ENCODE results near the gene SWAP70. TPM values are rescaled to one million over a fixed set of nuclear protein-coding genes. Genes with fewer than 3 reads are reported as not detected.

The SWAP70 gene
- total and polyA plus RNA-seq, 9 of the 15 experiments (the other 6 are each of a cell fraction or from before 2014, with no cell fraction given): 1.7 to 4.9 (median 3.9) TPM

DNA sequence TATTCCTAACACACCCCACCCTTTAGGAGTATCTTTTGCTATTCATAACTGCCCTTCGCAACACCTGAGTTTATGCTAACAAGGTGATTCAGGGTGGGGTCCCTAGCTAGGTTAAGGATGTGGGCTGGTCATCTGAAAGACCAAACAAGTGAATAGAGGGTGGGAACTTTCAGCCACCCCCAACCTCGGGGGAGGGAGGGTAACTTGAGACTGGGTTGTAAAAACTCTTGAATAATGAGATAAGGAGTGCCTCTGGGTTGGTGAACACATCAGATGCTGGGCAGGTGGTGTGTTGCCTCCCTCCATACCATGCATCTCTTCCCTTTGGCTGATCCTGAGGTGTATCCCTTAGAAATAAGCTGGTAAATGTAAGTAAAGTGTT lies 111.5 kb downstream of the SWAP70 start:
- Histone ChIP-seq H3K27ac (ENCODE audit: extremely low read depth, low read depth, low read length) (no peak overlapping the region), H3K79me2 (ENCODE audit: control insufficient read depth, insufficient read depth, low read length) (no peaks in the 10 kb centered on the region), H4K20me1 (replicated peaks; ENCODE audit: control insufficient read depth, insufficient read depth, low read length) (no peaks in the 10 kb centered on the region; the same call in 1 of the 2 replicates), H3K4me2 (ENCODE audit: insufficient read depth, low read length) (no peak overlapping the region), H3K4me1 (replicated peaks in 1 of 2; ENCODE audit: control insufficient read depth in 2 of 2, insufficient read depth in 2 of 2, low read length in 2 of 2) (no peaks in the 10 kb centered on the region), H2AFZ (ENCODE audit: low read depth, low read length) (no peak overlapping the region), H3K36me3 (ENCODE audit: control insufficient read depth, insufficient read depth, low read length) (no peaks in the 10 kb centered on the region), H3K4me3 (no peak overlapping the region), H3K27me3 (ENCODE audit: control insufficient read depth in 2 of 2, insufficient read depth in 2 of 2, low read length in 2 of 2) (no peaks in the 10 kb centered on the region), H3K9me1 (ENCODE audit: control insufficient read depth, insufficient read depth, low read length) (no peaks in the 10 kb centered on the region), H3K9me3 (replicated peaks; ENCODE audit: control insufficient read depth, insufficient read depth, low read depth, low read length) (no peaks in the 10 kb centered on the region), H3K9ac (ENCODE audit: insufficient read depth in 1 of 2, low read depth in 2 of 2, low read length in 2 of 2) (0 out of 4 replicates have a peak overlapping the region, but pooled peaks of 1 of the 2 experiments have one; percentile 50)
- in situ Hi-C loops (cut with MboI) (no loop called here), intact Hi-C loops (cut with micrococcal nuclease) (no loop called here)
- POLR2A ChIA-PET: interaction anchor here (1.3 kb wide), 1 partner anchor 9 kb away, joined by 3 read pairs; no protein-coding TSS in a partner anchor
- 19% methylated on average over 2 of the region's 2 CpGs for WGBS (ENCODE audit: insufficient coverage, low coverage, missing lambda C conversion rate)
- DNase-seq (ENCODE audit: extremely low read depth in 1 of 4, low spot score in 3 of 4) (no peak), ATAC-seq (no peak; the same call in 2 of the 3 replicates), FAIRE-seq (no peak)
- TF ChIP-seq NR2C1 (IDR thresholded peaks at IDR 0.05): no peak
- no peak for TF ChIP-seq NR2C1 (tag; IDR thresholded peaks at IDR 0.05)
- TF ChIP-seq SMARCA4 (IDR thresholded peaks at IDR 0.05): no peak
- TF ChIP-seq HNRNPUL1 (IDR thresholded peaks at IDR 0.05; ENCODE audit: low read length): no peak
- TF ChIP-seq ZBTB33 (CRISPR knock-in tag; IDR thresholded peaks at IDR 0.05): no peak
- no peak for TF ChIP-seq YY1 (IDR thresholded peaks at IDR 0.05; ENCODE audit: borderline replicate concordance in 1 of 3, control insufficient read depth in 1 of 3, extremely low read depth in 1 of 3, insufficient read depth in 3 of 3, insufficient read length in 1 of 3, insufficient replicate concordance in 2 of 3, low read depth in 1 of 3, low read length in 2 of 3)
- no peak for TF ChIP-seq ZNF436 (CRISPR knock-in tag; IDR thresholded peaks at IDR 0.05)
- no peak for TF ChIP-seq FOXM1 (IDR thresholded peaks at IDR 0.05; ENCODE audit: low read depth)
- no peak for TF ChIP-seq FOXM1 (CRISPR knock-in tag; IDR thresholded peaks at IDR 0.05; ENCODE audit: low read depth)
- no TSS peak for BruUV-seq (replicated peaks)
- CTCF ChIA-PET (ENCODE audit: low intra/inter-chr PET ratio): no interaction called here

Data from K562 (cell line).